Superior temporal gyrus (tissue), 1 donor: ENCODE data around the gene TLE5.
"Not testable (repeated sequence)": the region's sequence is repeated elsewhere in the genome, so short reads cannot be mapped to it uniquely, and the experiment has no call there.

Source experiments
- DNase-seq: peaks from one replicate; pipeline ENCODE4 v3.0.0-alpha.2; 2016; ENCODE audit errors: extremely low spot score

TLE5 gene

GRCh38 chr19:3061182-3062161, 823 bp downstream of the TLE5 start:
- DNase-seq, result peak; percentile 33

- no peak for DNase-seq
Observed at GRCh38 chr19:3060857-3061181, 1.5 kb downstream of the TLE5 start.

GRCh38 chr19:3059653-3060052, 2.6 kb downstream of the TLE5 start:
- DNase-seq, result no peak

GRCh38 chr19:3058821-3059314, 3.4 kb downstream of the TLE5 start:
- DNase-seq, result no peak

- DNase-seq, result no peak
Observed at GRCh38 chr19:3058009-3058820, 4.1 kb downstream of the TLE5 start.

- peak; percentile 45 for DNase-seq
Observed at GRCh38 chr19:3057275-3057714, 5.0 kb downstream of the TLE5 start.

GRCh38 chr19:3056417-3057088, 5.7 kb downstream of the TLE5 start:
- no peak for DNase-seq

GRCh38 chr19:3055741-3056416, 6.4 kb downstream of the TLE5 start:
- DNase-seq, result no peak

GRCh38 chr19:3054972-3055740, 7.1 kb downstream of the TLE5 start:
- no peak for DNase-seq

GRCh38 chr19:3054265-3054971, 7.9 kb downstream of the TLE5 start:
- DNase-seq, result no peak

GRCh38 chr19:3053780-3054179, 8.5 kb downstream of the TLE5 start:
- DNase-seq, result no peak

GRCh38 chr19:3053218-3053621, 9.1 kb downstream of the TLE5 start:
- DNase-seq, result no peak

GRCh38 chr19:3050016-3050415, 12.3 kb downstream of the TLE5 start:
- not testable (repeated sequence) for DNase-seq

- DNase-seq, result no peak
Observed at GRCh38 chr19:3049089-3049488, 13.2 kb downstream of the TLE5 start.

- no peak for DNase-seq
Observed at GRCh38 chr19:3048190-3048533, 14.1 kb downstream of the TLE5 start.

GRCh38 chr19:3047496-3048189, 14.7 kb downstream of the TLE5 start:
- no peak for DNase-seq

GRCh38 chr19:3046698-3047495, 15.4 kb downstream of the TLE5 start:
- DNase-seq, result no peak

GRCh38 chr19:3045885-3046697, 16.2 kb downstream of the TLE5 start:
- DNase-seq, result no peak
